GM21529 (cell line): Measurements from ENCODE around the gene SPRR2A.
"Not testable (repeated sequence)": the region's sequence is repeated elsewhere in the genome, so short reads cannot be mapped to it uniquely, and the experiment has no call there.

ENCODE experiments used
- ATAC-seq: cut with Tn5 transposase; IDR thresholded peaks from one replicate; pipeline ENCODE4 v1.9.1; 2021; ENCODE audit not compliant: unreplicated experiment

SPRR2A gene

DNA sequence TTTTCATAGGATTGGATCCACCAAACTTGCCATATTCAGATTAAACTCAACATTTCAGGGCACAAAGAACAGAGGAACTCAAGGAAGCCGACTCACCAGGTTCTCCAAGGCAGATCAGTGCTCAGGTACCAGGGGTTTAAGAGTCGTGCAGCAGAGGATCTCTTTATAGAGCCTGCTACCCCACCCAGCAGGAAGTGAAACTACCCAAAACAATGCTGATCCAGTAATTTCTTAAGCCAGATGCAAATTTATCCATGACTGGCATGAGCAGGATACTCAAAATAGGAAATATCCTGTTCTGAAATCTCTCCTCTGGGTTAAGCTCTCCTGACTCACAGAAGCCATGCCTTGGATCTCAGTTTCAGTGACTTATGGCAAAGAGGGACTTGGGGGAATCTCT, at the start of gene SPRR2A:
TSS of gene SPRR2A (minus strand) at position 138 of the 400 bp plus-strand sequence. CDS start 777 bp downstream, outside the sequence.
- ATAC-seq, result no peak

- ATAC-seq, result no peak
Measured at GRCh38 chr1:153100245-153100644, 42.9 kb upstream of the SPRR2A start.

DNA sequence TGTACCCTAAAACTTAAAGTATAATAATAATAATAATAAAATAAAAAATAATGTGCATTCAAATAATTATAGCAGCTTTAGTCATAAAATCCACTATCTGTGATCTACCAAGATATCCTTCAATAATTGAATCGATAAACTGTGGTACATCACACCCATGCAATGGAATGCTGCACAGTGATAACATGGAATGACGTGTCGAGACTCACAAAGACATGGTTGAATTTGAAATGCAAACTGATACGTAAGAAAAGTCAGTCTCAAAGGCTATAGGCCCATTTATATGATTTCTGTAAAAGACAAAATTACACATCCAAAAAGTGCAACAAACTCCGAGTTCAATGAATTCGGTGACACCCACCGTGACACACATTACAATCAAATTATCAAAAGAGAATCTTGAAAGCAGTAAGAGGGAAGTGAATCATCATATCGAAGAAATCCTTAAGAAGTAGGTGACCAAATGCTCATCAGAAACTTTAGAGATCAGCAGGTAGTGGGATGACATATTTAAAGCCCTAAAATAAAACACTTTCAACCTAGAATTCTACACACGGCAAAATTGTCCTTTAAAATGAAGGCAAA, 42.2 kb upstream of the SPRR2A start:
- no peak for ATAC-seq

DNA sequence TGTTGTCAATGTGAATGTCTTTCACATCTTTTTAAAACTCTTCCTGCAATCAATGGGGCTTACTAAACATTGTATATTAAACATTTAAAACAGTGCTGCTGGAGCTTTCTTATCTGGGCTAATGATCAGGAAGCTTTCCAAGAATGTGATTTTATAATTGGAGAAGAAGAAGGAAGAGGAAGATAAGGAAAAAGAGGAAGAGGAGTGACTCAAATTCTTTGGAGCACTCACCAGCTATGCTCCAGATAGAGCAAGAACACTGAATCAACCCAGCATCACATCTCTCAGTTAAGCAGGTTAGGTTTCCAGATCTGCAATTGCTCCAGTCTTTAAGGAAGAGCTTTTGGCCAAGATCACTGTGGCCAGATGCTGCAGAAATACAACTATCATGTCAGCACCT, 38.5 kb upstream of the SPRR2A start:
- no peak for ATAC-seq

GRCh38 chr1:153094426-153094825, 37.1 kb upstream of the SPRR2A start, which contains the start of gene SPRR2E:
SPRR2E (minus strand) TSS chr1:153094526; CDS start chr1:153093751, 775 bp downstream.
- no peak for ATAC-seq

GRCh38 chr1:153087652-153088051, 30.3 kb upstream of the SPRR2A start:
- ATAC-seq, result no peak

DNA sequence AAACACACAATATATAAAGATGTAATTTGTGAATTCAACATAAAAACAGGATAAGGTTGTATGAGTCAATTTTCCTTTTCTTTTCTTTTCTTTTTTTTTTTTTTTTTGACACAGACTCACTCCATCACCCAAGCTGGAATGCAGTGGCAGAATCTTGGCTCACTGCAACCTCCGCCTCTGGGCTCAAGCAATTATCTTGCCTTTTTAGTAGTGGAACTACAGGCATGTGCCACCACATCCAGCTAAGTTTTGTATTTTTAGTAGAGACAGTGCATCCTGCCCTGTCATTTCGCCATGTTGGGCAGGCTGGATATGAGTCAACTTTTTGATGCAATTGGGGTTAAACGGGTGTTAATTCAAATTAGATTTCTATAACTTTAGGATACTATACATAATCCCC, 24.4 kb upstream of the SPRR2A start:
- ATAC-seq, result no peak

- no peak for ATAC-seq
Measured at GRCh38 chr1:153072806-153073726, 15.8 kb upstream of the SPRR2A start.

DNA sequence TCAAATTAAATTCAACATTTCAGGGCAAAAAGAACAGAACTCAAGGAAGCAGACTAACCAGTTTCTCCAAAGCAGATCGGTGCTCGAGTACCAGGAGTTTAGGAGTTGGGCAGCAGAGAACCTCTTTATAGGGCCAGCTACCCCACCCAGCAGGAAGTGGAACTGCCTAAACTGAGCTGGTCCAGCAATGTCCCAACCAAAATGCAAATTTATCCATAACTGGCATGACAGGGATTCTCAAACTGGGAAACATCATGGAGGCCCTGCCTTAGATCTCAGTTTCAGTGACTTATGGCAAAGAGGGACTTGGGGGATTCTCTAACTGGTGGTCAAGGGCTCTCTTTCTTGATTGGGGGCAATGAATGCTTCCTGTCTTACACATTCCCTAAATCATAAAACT, 14.2 kb upstream of the SPRR2A start, which contains the start of gene SPRR2B:
TSS of gene SPRR2B (minus strand) at position 101 of the 400 bp plus-strand sequence. CDS start 772 bp downstream, outside the sequence.
- no peak for ATAC-seq

- no peak for ATAC-seq
Measured at GRCh38 chr1:153070243-153070642, 12.9 kb upstream of the SPRR2A start.

DNA sequence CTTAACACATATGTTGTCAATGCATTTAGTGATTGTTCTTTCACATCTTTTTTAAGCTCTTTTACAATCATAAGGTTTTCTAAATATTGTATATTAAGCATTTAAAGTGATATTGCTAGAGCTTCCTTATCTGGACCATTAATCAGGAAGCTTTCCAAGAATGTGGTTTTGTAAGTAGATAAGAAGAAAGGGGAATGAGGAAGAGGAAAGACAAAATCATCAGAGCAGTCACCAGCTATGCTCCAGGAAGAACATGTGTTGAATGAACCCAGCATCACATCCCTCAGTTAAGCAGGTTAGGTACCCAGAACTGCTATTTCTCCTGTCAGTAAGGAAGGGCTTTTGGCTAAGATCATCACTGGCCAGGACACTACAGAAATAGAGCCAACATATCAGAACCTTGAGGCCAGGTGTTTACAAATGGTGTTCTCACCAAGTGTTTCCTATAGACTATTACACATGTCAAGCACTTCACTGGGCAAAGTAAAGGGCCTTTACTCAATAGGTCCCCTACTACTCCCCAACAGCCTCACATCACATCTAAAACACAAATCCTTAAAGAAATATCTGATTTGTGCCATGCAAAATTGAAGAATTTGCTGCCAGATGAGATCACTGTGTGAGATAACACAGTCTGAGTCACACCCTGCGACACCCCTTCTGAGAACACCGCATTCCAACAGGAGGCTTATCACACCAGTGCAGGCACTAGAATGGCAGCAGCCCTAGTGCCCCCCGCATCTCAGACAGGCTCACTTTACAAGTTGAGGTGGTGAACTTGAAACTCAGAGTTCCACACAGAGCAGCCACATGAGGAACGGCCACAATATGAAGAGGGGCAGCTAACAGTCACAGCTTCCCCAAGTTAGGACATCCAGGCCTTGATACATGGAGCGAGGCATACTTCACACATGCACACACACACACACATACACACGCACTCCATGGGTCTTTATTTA, 1.8 kb upstream of the SPRR2A start:
- no peak for ATAC-seq

GRCh38 chr1:153058154-153058553, 842 bp upstream of the SPRR2A start:
- no peak for ATAC-seq

- not testable (repeated sequence) for ATAC-seq
Measured at GRCh38 chr1:153056111-153056510, 1.2 kb downstream of the SPRR2A start.

DNA sequence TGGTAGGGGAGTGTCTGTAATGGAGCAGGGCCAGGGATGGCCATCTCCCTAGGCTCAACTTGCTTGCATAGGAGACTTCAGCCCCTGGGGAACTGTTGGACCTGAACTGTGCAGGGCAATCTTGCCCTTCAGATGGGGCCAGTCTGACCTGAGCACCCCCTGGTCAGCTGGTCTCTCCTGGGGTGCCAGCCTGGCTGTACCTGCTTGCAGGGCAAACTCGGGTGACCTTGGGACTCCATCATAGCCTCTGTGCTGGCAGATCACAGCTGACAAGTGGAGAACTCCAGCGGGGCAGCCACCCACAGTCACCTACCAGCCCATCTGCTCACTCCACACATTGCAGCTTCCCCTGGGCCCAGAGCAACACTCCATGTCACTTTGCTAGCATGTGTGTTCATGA, 8.1 kb downstream of the SPRR2A start:
- no peak for ATAC-seq

DNA sequence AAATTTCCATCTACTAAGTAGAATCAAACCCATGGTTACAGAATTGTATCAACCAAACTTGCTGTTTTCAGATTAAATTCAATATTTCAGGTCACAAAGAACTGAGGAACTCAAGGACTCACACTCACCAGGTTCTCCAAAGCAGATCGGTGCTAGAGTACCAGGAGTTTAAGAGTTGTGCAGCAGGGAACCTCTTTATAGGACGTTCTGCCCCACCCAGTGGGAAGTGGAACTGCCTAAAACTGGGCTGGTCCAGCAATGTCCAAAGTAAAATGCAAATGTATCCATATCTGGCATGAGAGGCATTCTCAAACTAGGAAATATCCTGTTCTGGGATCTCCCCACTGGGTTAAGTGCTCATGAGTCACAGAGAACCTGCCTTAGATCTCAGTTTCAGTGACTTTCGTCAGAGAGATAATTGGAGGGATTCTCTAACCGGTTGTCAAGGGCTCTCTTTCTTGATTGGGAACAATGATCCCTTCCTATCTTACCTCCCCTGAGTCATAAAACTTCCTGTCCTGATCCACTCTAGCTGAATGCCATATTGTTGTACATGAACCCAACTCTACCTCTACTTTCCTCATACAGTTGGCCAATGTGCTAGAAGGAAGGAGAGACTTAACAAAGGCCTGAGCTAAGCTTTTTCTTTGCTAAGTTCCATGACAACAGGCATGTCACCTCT, 16.2 kb downstream of the SPRR2A start, which contains the start of gene SPRR2D:
TSS of gene SPRR2D (minus strand) at position 171 of the 682 bp plus-strand sequence. CDS start 774 bp downstream, outside the sequence.
- no peak for ATAC-seq

- no peak for ATAC-seq
Measured at GRCh38 chr1:153035211-153035610, 22.1 kb downstream of the SPRR2A start.

DNA sequence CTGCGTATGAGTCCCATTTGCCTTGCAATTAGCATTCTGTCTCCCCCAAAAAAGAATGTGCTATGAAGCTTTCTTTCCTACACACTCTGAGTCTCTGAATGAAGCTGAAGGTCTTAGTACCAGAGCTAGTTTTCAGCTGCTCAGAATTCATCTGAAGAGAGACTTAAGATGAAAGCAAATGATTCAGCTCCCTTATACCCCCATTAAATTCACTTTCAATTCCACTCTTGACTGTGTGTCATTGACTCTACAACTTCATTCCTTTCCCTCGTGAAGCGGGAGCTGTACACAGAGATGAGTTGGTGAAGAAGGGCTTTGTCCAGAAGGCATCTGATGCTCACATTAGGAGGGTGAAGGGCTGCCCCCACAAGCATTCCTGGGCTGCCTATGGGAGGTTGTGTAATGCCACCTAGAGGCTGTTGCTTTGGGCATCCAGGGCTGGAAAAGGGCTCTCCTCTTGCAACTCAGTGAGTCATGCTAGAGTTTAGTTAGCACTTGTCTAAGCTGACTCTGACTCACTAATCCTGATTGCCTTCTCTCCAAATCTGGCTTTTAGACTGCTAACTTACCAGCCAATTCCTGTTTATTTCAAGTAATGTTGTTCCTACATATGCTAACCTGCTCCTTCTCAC, 24.5 kb downstream of the SPRR2A start:
- no peak for ATAC-seq

- no peak for ATAC-seq
Measured at GRCh38 chr1:153032073-153032472, 25.2 kb downstream of the SPRR2A start.

DNA sequence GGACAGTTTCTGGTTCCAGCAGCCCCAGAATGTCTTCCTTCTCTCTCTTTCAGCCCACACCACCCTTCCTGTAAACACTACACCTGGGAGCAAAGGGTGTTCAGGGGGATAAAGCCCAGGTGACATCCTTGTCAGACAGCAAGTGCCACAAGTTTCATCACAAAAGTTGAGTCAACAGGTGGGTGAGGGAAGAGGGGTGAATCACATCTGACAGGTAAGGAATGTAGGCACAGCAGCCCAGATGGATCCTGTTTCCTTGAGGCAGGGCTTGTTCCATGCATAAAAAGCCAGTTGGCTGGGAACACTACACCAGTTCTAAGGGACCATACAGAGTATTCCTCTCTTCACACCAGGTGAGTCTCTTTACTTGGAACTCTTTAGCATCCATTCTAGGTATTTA, 26.4 kb downstream of the SPRR2A start, which contains the start of gene SPRR1B:
TSS of gene SPRR1B (plus strand) at position 309 of the 400 bp plus-strand sequence. CDS start 1,143 bp downstream, outside the sequence.
- no peak for ATAC-seq

- ATAC-seq, result no peak
Measured at GRCh38 chr1:153028766-153029165, 28.5 kb downstream of the SPRR2A start.
